Naive thymus-derived CD4-positive, alpha-beta T cell (primary cell): ENCODE data around the gene SERPINB3. TPM values are rescaled to one million over a fixed set of nuclear protein-coding genes. Genes with fewer than 3 reads are reported as not detected.

Experiments used
- ATAC-seq: fragments of 150-1000 bp; cut with Tn5 transposase; 2 replicates; pipeline ENCODE4 v1.10.0; 2021; ENCODE audit warnings: mild to moderate bottlenecking, moderate library complexity
- CTCF ChIA-PET: fragments of 350-600 bp; sonication (Branson Sonifier 250); formaldehyde crosslinking; loops from one replicate; lab custom pipeline; 2021; ENCODE audit warnings: antibody characterized with exemption; lab: Charles Lee
- POLR2A ChIA-PET: fragments of 350-600 bp; sonication (Branson Sonifier 250); formaldehyde crosslinking; loops from one replicate; lab custom pipeline; 2021; ENCODE audit warnings: antibody characterized with exemption, inconsistent platforms; lab: Charles Lee
- DNase-seq, 9 donors: peaks; one replicate each; pipeline versions ENCODE4 v3.0.0 to v3.0.0-alpha.2; 2020 to 2022; ENCODE audit warnings: mixed read lengths in 1 of 9
- H3K27ac ChIP-seq: one replicate; pipeline ENCODE4 v1.7.0; 2013; ENCODE audit warnings: mild to moderate bottlenecking, low read depth, low read length, moderate library complexity
- H3K27me3 ChIP-seq, 2 donors: one replicate each; pipeline ENCODE4 v1.7.0; 2013; ENCODE audit warnings: low read length in 2 of 2, mild to moderate bottlenecking in 2 of 2, moderate library complexity in 2 of 2; ENCODE audit not compliant: control insufficient read depth in 2 of 2, insufficient read depth in 2 of 2
- H3K36me3 ChIP-seq, 3 experiments: 1 replicate in 2 of 3; 2 replicates in 1 of 3; pipeline ENCODE4 v1.7.0; 2013; ENCODE audit warnings: low read length in 3 of 3, mild to moderate bottlenecking in 3 of 3, moderate library complexity in 1 of 3; ENCODE audit not compliant: insufficient read depth in 3 of 3, control insufficient read depth in 2 of 3
- H3K4me1 ChIP-seq, 2 donors: one replicate each; pipeline ENCODE4 v1.7.0; 2013; ENCODE audit warnings: low read length in 2 of 2, mild to moderate bottlenecking in 2 of 2, moderate library complexity in 1 of 2; ENCODE audit not compliant: control insufficient read depth in 2 of 2, insufficient read depth in 2 of 2
- H3K4me3 ChIP-seq: 2 replicates; pipeline ENCODE4 v1.7.0; 2013; ENCODE audit warnings: mild to moderate bottlenecking, low read length
- H3K9me3 ChIP-seq, 3 experiments: 1 replicate in 2 of 3; 2 replicates in 1 of 3; pipeline ENCODE4 v1.7.0; 2013; ENCODE audit warnings: low read length in 3 of 3; ENCODE audit not compliant: control insufficient read depth in 2 of 3
- H3K27ac Mint-ChIP-seq, 9 donors: one replicate each; pipeline ENCODE4 v1.8.0; 2020 to 2022; ENCODE audit warnings: mixed read lengths in 9 of 9, mild to moderate bottlenecking in 8 of 9, moderate library complexity in 5 of 9, inconsistent platforms in 2 of 9
- H3K27me3 Mint-ChIP-seq, 5 donors: one replicate each; pipeline ENCODE4 v1.8.0; 2021 to 2022; ENCODE audit warnings: mixed read lengths in 5 of 5, mild to moderate bottlenecking in 1 of 5
- H3K36me3 Mint-ChIP-seq, 5 donors: one replicate each; pipeline ENCODE4 v1.8.0; 2020 to 2022; ENCODE audit warnings: mixed read lengths in 5 of 5, mild to moderate bottlenecking in 3 of 5, inconsistent platforms in 1 of 5
- H3K4me1 Mint-ChIP-seq, 7 donors: one replicate each; pipeline ENCODE4 v1.8.0; 2020 to 2022; ENCODE audit warnings: mixed read lengths in 7 of 7, mild to moderate bottlenecking in 3 of 7, inconsistent platforms in 1 of 7
- H3K4me3 Mint-ChIP-seq, 10 donors: one replicate each; pipeline ENCODE4 v1.8.0; 2020 to 2022; ENCODE audit warnings: mild to moderate bottlenecking in 10 of 10, mixed read lengths in 10 of 10, moderate library complexity in 6 of 10, inconsistent platforms in 2 of 10
- H3K9me3 Mint-ChIP-seq, 11 donors: one replicate each; pipeline ENCODE4 v1.8.0; 2020 to 2022; ENCODE audit warnings: mixed read lengths in 11 of 11, mild to moderate bottlenecking in 4 of 11, inconsistent platforms in 1 of 11, moderate library complexity in 1 of 11
- intact Hi-C, 2 donors: fragments of 100-400 bp; cut with micrococcal nuclease; formaldehyde crosslinking; loops; one replicate each; pipeline ENCODE4 v1.15.1; 2023
- polyA plus RNA-seq, 2 donors: library from polyadenylated mRNA; unstranded; fragments of 300-500 nt; fragmentation: Illumina TruSeq; gene quantifications; one replicate each; pipeline ENCODE4 v1.2.3, GENCODE V29; 2021
- total RNA-seq, 6 experiments: library from RNA in 5 of 6; stranded (reverse) in 5 of 6; gene quantifications; 1 replicate in 5 of 6; 2 replicates in 1 of 6; pipeline ENCODE4 v1.2.3 and lab custom pipeline; 2021 to 2026

The SERPINB3 gene
- total and polyA plus RNA-seq, 7 experiments from 2014 or later, result not detected

GRCh38 chr18:63617049-63617914, 44.4 kb downstream of the SERPINB3 start:
- no peak for ATAC-seq
- intact Hi-C loops, result no loop called here
- Histone ChIP-seq H3K27ac (no peak overlapping the region), H3K4me3 (no peak overlapping the region), H3K4me1 (no peaks in the 10 kb centered on the region), H3K9me3 (no peaks in the 10 kb centered on the region), H3K27me3 (no peaks in the 10 kb centered on the region), H3K36me3 (no peaks in the 10 kb centered on the region)
- Mint-ChIP-seq H3K9me3 (peaks cover 0 to 19% (median 4%) of the 10 kb centered on the region in 11 donors), H3K36me3 (no peaks in the 10 kb centered on the region), H3K4me1 (no peaks in the 10 kb centered on the region), H3K4me3 (no peak overlapping the region), H3K27ac (no peak overlapping the region), H3K27me3 (peaks cover 0 to 22% (median 11%) of the 10 kb centered on the region in 5 donors)
- DNase-seq, result no peak
- CTCF ChIA-PET, result no interaction called here
- POLR2A ChIA-PET, result no interaction called here

- intact Hi-C loops, result no loop called here
- Histone ChIP-seq H3K4me1 (no peaks in the 10 kb centered on the region), H3K36me3 (no peaks in the 10 kb centered on the region), H3K9me3 (no peaks in the 10 kb centered on the region), H3K27ac (no peak overlapping the region), H3K27me3 (peaks cover 0 to 3% of the 10 kb centered on the region in 2 donors), H3K4me3 (no peak overlapping the region)
- Mint-ChIP-seq H3K4me3 (no peak overlapping the region), H3K36me3 (no peaks in the 10 kb centered on the region), H3K4me1 (no peaks in the 10 kb centered on the region), H3K27ac (no peak overlapping the region), H3K9me3 (peaks cover 0 to 6% (median 0%) of the 10 kb centered on the region in 11 donors), H3K27me3 (peaks cover 3 to 21% (median 16%) of the 10 kb centered on the region in 5 donors)
- ATAC-seq (no peak), DNase-seq (no peak)
- CTCF ChIA-PET, result no interaction called here
- POLR2A ChIA-PET, result no interaction called here
These were observed 48.3 kb downstream of the SERPINB3 start for GRCh38 chr18:63613420-63613819.

- H3K36me3 Mint-ChIP-seq, result no peaks in the 10 kb centered on the region
- no peaks in the 10 kb centered on the region for H3K9me3 ChIP-seq
These were observed 55.2 kb downstream of the SERPINB3 start for GRCh38 chr18:63606526-63606925.

More at GRCh38 chr18:63606526-63606925, 55.2 kb downstream of the SERPINB3 start:
- DNase-seq (no peak), ATAC-seq (no peak)
- intact Hi-C loops, result no loop called here
- ChIA-PET POLR2A (no interaction called here), CTCF (no interaction called here)
- H3K4me3 Mint-ChIP-seq, result no peak overlapping the region
- Histone ChIP-seq H3K27ac (no peak overlapping the region), H3K27me3 (peaks cover 0 to 3% of the 10 kb centered on the region in 2 donors), H3K4me1 (no peaks in the 10 kb centered on the region), H3K4me3 (no peak overlapping the region), H3K36me3 (no peaks in the 10 kb centered on the region)
- H3K27me3 Mint-ChIP-seq, result peaks cover 3 to 25% (median 19%) of the 10 kb centered on the region in 5 donors
- no peaks in the 10 kb centered on the region for H3K4me1 Mint-ChIP-seq
- H3K27ac Mint-ChIP-seq, result no peak overlapping the region
- peaks cover 0 to 2% (median 0%) of the 10 kb centered on the region in 11 donors for H3K9me3 Mint-ChIP-seq

Other genes with a start within 250 kb of the SERPINB3 start
- gene VPS4B, start 239.4 kb downstream of the SERPINB3 start, total RNA-seq, result 10 to 100 TPM; 48.2 to 84.6 (median 74.9) TPM
- 10 to 100 TPM; 47.4 to 49.5 TPM for gene VPS4B, start 239.4 kb downstream of the SERPINB3 start, polyA plus RNA-seq
- gene SERPINB5, start 184.9 kb downstream of the SERPINB3 start, total RNA-seq, result not detected
- not detected for gene SERPINB5, start 184.9 kb downstream of the SERPINB3 start, polyA plus RNA-seq
- not detected for gene SERPINB12, start 119.5 kb downstream of the SERPINB3 start, total RNA-seq
- gene SERPINB12, start 119.5 kb downstream of the SERPINB3 start, polyA plus RNA-seq, result not detected
- not detected for gene SERPINB13, start 74.5 kb downstream of the SERPINB3 start, total RNA-seq
- not detected for gene SERPINB13, start 74.5 kb downstream of the SERPINB3 start, polyA plus RNA-seq
- not detected for gene SERPINB4, start 17.6 kb downstream of the SERPINB3 start, total RNA-seq
- gene SERPINB4, start 17.6 kb downstream of the SERPINB3 start, polyA plus RNA-seq, result not detected
- gene SERPINB11, start 41.1 kb upstream of the SERPINB3 start, total RNA-seq, result not detected
- gene SERPINB11, start 41.1 kb upstream of the SERPINB3 start, polyA plus RNA-seq, result not detected
- not detected for gene SERPINB7, start 113.5 kb upstream of the SERPINB3 start, total RNA-seq
- not detected for gene SERPINB7, start 113.5 kb upstream of the SERPINB3 start, polyA plus RNA-seq
- gene SERPINB2, start 225.8 kb upstream of the SERPINB3 start, total RNA-seq, result 1 to 10 TPM in 4 of 5 experiments, not detected in 1; 3.6 to 8.5 (median 4.9) TPM
- gene SERPINB2, start 225.8 kb upstream of the SERPINB3 start, polyA plus RNA-seq, result not detected
- gene SERPINB10, start 246.1 kb upstream of the SERPINB3 start, total RNA-seq, result 1 to 10 TPM in 1 of 5 experiments, not detected in 4; 1.5 TPM
- not detected for gene SERPINB10, start 246.1 kb upstream of the SERPINB3 start, polyA plus RNA-seq